HepG2 (cell line): ENCODE results near the gene SLC16A1. TPM values are rescaled to one million over a fixed set of nuclear protein-coding genes. Genes with fewer than 3 reads are reported as not detected.

Experiments
- ATAC-seq: fragments of 200-7000 bp; cut with Tn5 transposase; 3 replicates; pipeline ENCODE4 v1.9.1; 2020; ENCODE audit warnings: mild to moderate bottlenecking, moderate library complexity
- BruUV-seq: library from RNA; stranded (reverse); fragments of 400-500 nt; replicated peaks from 2 replicates; lab custom pipeline; 2021; lab: Mats Ljungman, UMichigan
- CTCF ChIA-PET: fragments of 300-600 bp; formaldehyde crosslinking; extraction: SDS; loops from one replicate; lab custom pipeline; 2021; ENCODE audit warnings: low total read pairs, inconsistent platforms, low intra/inter-chr PET ratio; lab: Yijun Ruan, JAX
- POLR2A ChIA-PET: fragments of 350-600 bp; sonication (Branson Sonifier 250); formaldehyde crosslinking; loops from one replicate; lab custom pipeline; 2020; ENCODE audit warnings: antibody characterized with exemption, inconsistent platforms; lab: Yijun Ruan, JAX
- DNase-seq: peaks from one replicate; pipeline ENCODE4 v3.0.0-alpha.2; 2015; ENCODE audit warnings: low spot score
- FAIRE-seq: peaks from 3 replicates; lab custom pipeline; 2011; peaks lifted over from hg19 to GRCh38; lab: Jason Lieb, UNC
- H2AFZ ChIP-seq: one replicate; pipeline ENCODE4 v1.6.1; 2011; ENCODE audit warnings: low read length, inconsistent platforms
- H3K27ac ChIP-seq: fragments of 300-600 bp; 3 replicates; pipeline ENCODE4 v1.8.0; 2011; ENCODE audit warnings: mixed run types, mild to moderate bottlenecking, mixed read lengths, low read length, inconsistent platforms; ENCODE audit not compliant: insufficient read depth; ENCODE audit errors: extremely low read length
- H3K27me3 ChIP-seq, 2 experiments: fragments of 200-600 bp in 1 of 2; 2 replicates in 1 of 2; 3 replicates in 1 of 2; pipeline versions ENCODE4 v1.6.0 to v1.8.0; 2011; ENCODE audit warnings: low read length in 2 of 2, mild to moderate bottlenecking in 2 of 2, moderate library complexity in 2 of 2, inconsistent platforms in 1 of 2; ENCODE audit not compliant: insufficient read depth in 2 of 2, control insufficient read depth in 1 of 2
- H3K36me3 ChIP-seq, 2 experiments: fragments of 200-600 bp in 1 of 2; replicated peaks in 1 of 2; 2 replicates in 1 of 2; 3 replicates in 1 of 2; pipeline versions ENCODE4 v1.5.1 to v1.8.0; 2011; ENCODE audit warnings: low read length in 2 of 2, inconsistent platforms in 1 of 2; ENCODE audit not compliant: insufficient read depth in 2 of 2, control insufficient read depth in 1 of 2
- H3K4me1 ChIP-seq: 2 replicates; pipeline ENCODE4 v1.5.1; 2012; ENCODE audit warnings: low read length, inconsistent platforms; ENCODE audit not compliant: insufficient read depth
- H3K4me2 ChIP-seq: 2 replicates; pipeline ENCODE4 v1.6.0; 2011; ENCODE audit warnings: low read depth, low read length, inconsistent platforms
- H3K4me3 ChIP-seq, 3 experiments: fragments of 200-600 bp in 1 of 3; sonication (generic), shearing (Covaris generic) in 1 of 3; replicated peaks in 1 of 3; 2 replicates each; pipeline ENCODE4 v1.5.1; 2011 to 2016; ENCODE audit warnings: low read length in 3 of 3, inconsistent platforms in 2 of 3, low read depth in 2 of 3, mild to moderate bottlenecking in 2 of 3, control low read depth in 1 of 3, mixed read lengths in 1 of 3; ENCODE audit not compliant: insufficient read depth in 1 of 3
- H3K79me2 ChIP-seq: one replicate; pipeline ENCODE4 v1.6.1; 2011; ENCODE audit warnings: low read length, inconsistent platforms; ENCODE audit not compliant: insufficient read depth
- H3K9ac ChIP-seq: 2 replicates; pipeline ENCODE4 v1.6.0; 2011; ENCODE audit warnings: mild to moderate bottlenecking, low read depth, low read length, inconsistent platforms; ENCODE audit not compliant: insufficient read depth
- H3K9me3 ChIP-seq: 2 replicates; pipeline ENCODE4 v1.5.1; 2012; ENCODE audit warnings: mild to moderate bottlenecking, low read length
- H4K20me1 ChIP-seq: 2 replicates; pipeline ENCODE4 v1.6.0; 2011; ENCODE audit warnings: inconsistent platforms, mild to moderate bottlenecking, low read length, moderate library complexity; ENCODE audit not compliant: insufficient read depth
- ASH2L ChIP-seq: fragments of 300-600, 200-600 bp; sonication (generic); IDR thresholded peaks from 2 replicates; pipeline ENCODE4 v1.7.0; 2017; ENCODE audit warnings: low read depth, mild to moderate bottlenecking, moderate library complexity, mixed read lengths, low read length; ENCODE audit not compliant: insufficient read length
- ATF7 ChIP-seq, 2 experiments: fragments of 450-650 bp in 1 of 2; sonication (generic) in 1 of 2; formaldehyde crosslinking in 1 of 2; IDR thresholded peaks; 2 replicates each; pipeline versions ENCODE4 v1.4.0 to v1.6.1; 2016 to 2020; ENCODE audit warnings: antibody characterized with exemption in 1 of 2, mild to moderate bottlenecking in 1 of 2, missing genetic modification reagents in 1 of 2
- FOSL2 ChIP-seq: sonication (generic); formaldehyde crosslinking; IDR thresholded peaks from 2 replicates; pipeline ENCODE4 v1.4.0; 2020; ENCODE audit warnings: missing genetic modification reagents
- FOXK1 ChIP-seq: sonication (generic); formaldehyde crosslinking; IDR thresholded peaks from 2 replicates; pipeline ENCODE4 v1.4.0; 2020; ENCODE audit warnings: low read depth, missing genetic modification reagents, borderline replicate concordance
- GABPA ChIP-seq, 2 experiments: IDR thresholded peaks; 2 replicates each; pipeline ENCODE4 v1.6.1; 2011 to 2016; ENCODE audit warnings: low read depth in 2 of 2, low read length in 1 of 2, missing biosample characterization in 1 of 2, missing genetic modification characterization in 1 of 2
- JARID2 ChIP-seq: sonication (generic); formaldehyde crosslinking; IDR thresholded peaks from 2 replicates; pipeline ENCODE4 v1.8.1; 2023; ENCODE audit warnings: missing genetic modification reagents, inconsistent platforms; ENCODE audit not compliant: insufficient replicate concordance
- NAIF1 ChIP-seq: sonication (generic); formaldehyde crosslinking; IDR thresholded peaks from 2 replicates; pipeline ENCODE4 v1.5.0; 2020; ENCODE audit warnings: mild to moderate bottlenecking, missing genetic modification reagents, borderline replicate concordance
- NPAS2 ChIP-seq: sonication (generic); formaldehyde crosslinking; IDR thresholded peaks from 2 replicates; pipeline ENCODE4 v1.8.0; 2022; ENCODE audit warnings: mild to moderate bottlenecking, missing genetic modification reagents, borderline replicate concordance
- PLRG1 ChIP-seq: fragments of 450-650 bp; conservative IDR thresholded peaks from 2 replicates; pipeline ENCODE4 v1.6.1; 2016
- SIX4 ChIP-seq: sonication (generic); formaldehyde crosslinking; IDR thresholded peaks from 2 replicates; pipeline ENCODE4 v1.4.0; 2020; ENCODE audit warnings: missing genetic modification reagents
- SMAD1 ChIP-seq: sonication (generic); formaldehyde crosslinking; IDR thresholded peaks from 2 replicates; pipeline ENCODE4 v1.4.0; 2020; ENCODE audit warnings: missing genetic modification reagents, low read depth, mild to moderate bottlenecking, borderline replicate concordance
- ZC3H4 ChIP-seq: sonication (generic); formaldehyde crosslinking; IDR thresholded peaks from 2 replicates; pipeline ENCODE4 v1.4.0; 2020; ENCODE audit warnings: missing genetic modification reagents, borderline replicate concordance
- WGBS: methylation state at CpG from one replicate; pipeline ENCODE4 v1.1.6; 2017; ENCODE audit warnings: low lambda C conversion rate; 5-methylcytosine and 5-hydroxymethylcytosine counted together
- in situ Hi-C: cut with HindIII; loops from 2 replicates; pipeline ENCODE4 v1.10.0; 2017; ENCODE audit warnings: low pct_unique_long_range_greater_than_20kb; ENCODE audit not compliant: extremely low pct_ligation_motif_present
- intact Hi-C: fragments of 100-400 bp; cut with micrococcal nuclease; formaldehyde crosslinking; loops from one replicate; pipeline ENCODE4 v1.10.0; 2022; ENCODE audit not compliant: unreplicated experiment
- polyA plus RNA-seq, 8 experiments: library from polyadenylated mRNA; depleted of rRNA in 3 of 8; stranded (reverse) in 7 of 8; unstranded in 1 of 8; fragments of >200 nt; fragmentation: Illumina TruSeq in 4 of 8; extraction: Trizol in 4 of 8; gene quantifications; 2 replicates each; pipeline versions ENCODE4 v1.2.1 to v1.2.3, GENCODE V29; 2011 to 2016; ENCODE audit warnings: low read depth in 4 of 8, missing spikeins in 1 of 8, mixed read lengths in 1 of 8; ENCODE audit not compliant: insufficient read depth in 1 of 8
- total RNA-seq, 5 experiments: library from RNA; depleted of rRNA; stranded (reverse); fragments of >200 nt; fragmentation: Illumina TruSeq; extraction: Trizol; gene quantifications; 2 replicates each; pipeline ENCODE4 v1.2.3, GENCODE V29; 2016; ENCODE audit warnings: low read depth in 1 of 5
- TF ChIP-seq, protein P1 (sequence below): sonication (generic); formaldehyde crosslinking; IDR thresholded peaks from 2 replicates; pipeline ENCODE4 v1.5.0; 2020; ENCODE audit warnings: missing genetic modification reagents, mild to moderate bottlenecking, borderline replicate concordance
- TF ChIP-seq, protein P2 (sequence below): sonication (generic); formaldehyde crosslinking; IDR thresholded peaks from 2 replicates; pipeline ENCODE4 v1.4.0; 2020; ENCODE audit warnings: missing genetic modification reagents
- TF ChIP-seq, protein P3 (sequence below): sonication (generic); formaldehyde crosslinking; IDR thresholded peaks from 2 replicates; pipeline ENCODE4 v1.4.0; 2020; ENCODE audit warnings: mild to moderate bottlenecking, missing genetic modification reagents
- TF ChIP-seq, protein P4 (sequence below): sonication (generic); formaldehyde crosslinking; IDR thresholded peaks from 2 replicates; pipeline ENCODE4 v1.5.0; 2020; ENCODE audit warnings: mild to moderate bottlenecking, missing genetic modification reagents

Gene SLC16A1
- total and polyA plus RNA-seq, 2 of the 13 experiments (the other 11 are each of a cell fraction or from before 2014, with no cell fraction given) = 106 to 142 TPM

DNA sequence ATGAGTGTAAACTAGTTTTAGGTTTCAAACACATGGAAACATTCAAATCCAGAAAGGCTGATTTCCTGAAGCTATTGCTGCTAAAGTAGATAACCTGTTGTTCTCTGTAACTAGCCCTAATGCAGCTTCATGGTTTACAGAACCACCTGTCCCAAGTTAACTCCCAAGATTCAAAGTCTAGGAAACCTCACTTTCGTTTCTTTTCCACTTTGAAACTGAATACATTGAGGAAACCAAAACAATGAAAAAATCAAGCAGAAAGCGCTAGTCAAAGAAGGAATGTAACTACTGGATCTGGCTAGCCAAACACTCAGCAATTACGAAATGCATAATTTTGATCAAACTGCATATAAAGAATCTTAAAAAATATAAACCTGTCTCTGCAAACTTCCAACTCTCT, 17.8 kb downstream of the SLC16A1 start:
- CTCF ChIA-PET = no interaction called here
- peaks cover 46% of the 10 kb centered on the region for H3K4me1 ChIP-seq
- peaks cover 93% of the 10 kb centered on the region for H3K79me2 ChIP-seq
- no peaks in the 10 kb centered on the region for H3K9me3 ChIP-seq
- no peak for ATAC-seq
- H4K20me1 ChIP-seq = peaks cover 28% of the 10 kb centered on the region
- H3K27me3 ChIP-seq = no peaks in the 10 kb centered on the region
- POLR2A ChIA-PET = interaction anchor here (1.3 to 2.0 kb wide), 2 partner anchors 15 to 18 kb away, joined by 3 to 7 read pairs; partner anchors contain the start of gene SLC16A1
- intact Hi-C loops (no loop called here), in situ Hi-C loops (no loop called here)
- 89% methylated on average over 3 of the region's 3 CpGs for WGBS
- H3K4me2 ChIP-seq = no peak overlapping the region
- H3K4me3 ChIP-seq = no peak overlapping the region
- no peak for FAIRE-seq
- no peak for DNase-seq
- BruUV-seq = no TSS peak
- peaks cover 0 to 10% of the 10 kb centered on the region in 2 experiments; a peak in 2 of 5 replicates for H3K36me3 ChIP-seq
- no peak overlapping the region for H2AFZ ChIP-seq
- no peak overlapping the region for H3K27ac ChIP-seq
- no peak overlapping the region for H3K9ac ChIP-seq
- TF ChIP-seq ASH2L (no peak), ZC3H4 (CRISPR knock-in tag) (no peak), FOXK1 (CRISPR knock-in tag) (no peak), FOSL2 (CRISPR knock-in tag) (no peak), JARID2 (CRISPR knock-in tag) (no peak), NAIF1 (CRISPR knock-in tag) (no peak), GABPA (IDR thresholded peaks at IDR 0.05; ENCODE audit: low read depth, low read length) (no peak), GABPA (CRISPR knock-in tag; IDR thresholded peaks at IDR 0.05; ENCODE audit: low read depth) (no peak), SIX4 (no peak), PLRG1 (no peak), SMAD1 (CRISPR knock-in tag) (no peak), ATF7 (IDR thresholded peaks at IDR 0.05) (no peak), ATF7 (CRISPR knock-in tag; IDR thresholded peaks at IDR 0.05) (no peak), NPAS2 (CRISPR knock-in tag) (no peak)
- TF ChIP-seq, protein P1, sequence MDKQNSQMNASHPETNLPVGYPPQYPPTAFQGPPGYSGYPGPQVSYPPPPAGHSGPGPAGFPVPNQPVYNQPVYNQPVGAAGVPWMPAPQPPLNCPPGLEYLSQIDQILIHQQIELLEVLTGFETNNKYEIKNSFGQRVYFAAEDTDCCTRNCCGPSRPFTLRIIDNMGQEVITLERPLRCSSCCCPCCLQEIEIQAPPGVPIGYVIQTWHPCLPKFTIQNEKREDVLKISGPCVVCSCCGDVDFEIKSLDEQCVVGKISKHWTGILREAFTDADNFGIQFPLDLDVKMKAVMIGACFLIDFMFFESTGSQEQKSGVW (CRISPR knock-in tag) = no peak
- TF ChIP-seq, protein P2, sequence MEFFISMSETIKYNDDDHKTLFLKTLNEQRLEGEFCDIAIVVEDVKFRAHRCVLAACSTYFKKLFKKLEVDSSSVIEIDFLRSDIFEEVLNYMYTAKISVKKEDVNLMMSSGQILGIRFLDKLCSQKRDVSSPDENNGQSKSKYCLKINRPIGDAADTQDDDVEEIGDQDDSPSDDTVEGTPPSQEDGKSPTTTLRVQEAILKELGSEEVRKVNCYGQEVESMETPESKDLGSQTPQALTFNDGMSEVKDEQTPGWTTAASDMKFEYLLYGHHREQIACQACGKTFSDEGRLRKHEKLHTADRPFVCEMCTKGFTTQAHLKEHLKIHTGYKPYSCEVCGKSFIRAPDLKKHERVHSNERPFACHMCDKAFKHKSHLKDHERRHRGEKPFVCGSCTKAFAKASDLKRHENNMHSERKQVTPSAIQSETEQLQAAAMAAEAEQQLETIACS (CRISPR knock-in tag) = no peak
- TF ChIP-seq, protein P3, sequence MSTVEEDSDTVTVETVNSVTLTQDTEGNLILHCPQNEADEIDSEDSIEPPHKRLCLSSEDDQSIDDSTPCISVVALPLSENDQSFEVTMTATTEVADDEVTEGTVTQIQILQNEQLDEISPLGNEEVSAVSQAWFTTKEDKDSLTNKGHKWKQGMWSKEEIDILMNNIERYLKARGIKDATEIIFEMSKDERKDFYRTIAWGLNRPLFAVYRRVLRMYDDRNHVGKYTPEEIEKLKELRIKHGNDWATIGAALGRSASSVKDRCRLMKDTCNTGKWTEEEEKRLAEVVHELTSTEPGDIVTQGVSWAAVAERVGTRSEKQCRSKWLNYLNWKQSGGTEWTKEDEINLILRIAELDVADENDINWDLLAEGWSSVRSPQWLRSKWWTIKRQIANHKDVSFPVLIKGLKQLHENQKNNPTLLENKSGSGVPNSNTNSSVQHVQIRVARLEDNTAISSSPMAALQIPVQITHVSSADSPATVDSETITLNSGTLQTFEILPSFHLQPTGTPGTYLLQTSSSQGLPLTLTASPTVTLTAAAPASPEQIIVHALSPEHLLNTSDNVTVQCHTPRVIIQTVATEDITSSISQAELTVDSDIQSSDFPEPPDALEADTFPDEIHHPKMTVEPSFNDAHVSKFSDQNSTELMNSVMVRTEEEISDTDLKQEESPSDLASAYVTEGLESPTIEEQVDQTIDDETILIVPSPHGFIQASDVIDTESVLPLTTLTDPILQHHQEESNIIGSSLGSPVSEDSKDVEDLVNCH = no peak
- TF ChIP-seq, protein P4, sequence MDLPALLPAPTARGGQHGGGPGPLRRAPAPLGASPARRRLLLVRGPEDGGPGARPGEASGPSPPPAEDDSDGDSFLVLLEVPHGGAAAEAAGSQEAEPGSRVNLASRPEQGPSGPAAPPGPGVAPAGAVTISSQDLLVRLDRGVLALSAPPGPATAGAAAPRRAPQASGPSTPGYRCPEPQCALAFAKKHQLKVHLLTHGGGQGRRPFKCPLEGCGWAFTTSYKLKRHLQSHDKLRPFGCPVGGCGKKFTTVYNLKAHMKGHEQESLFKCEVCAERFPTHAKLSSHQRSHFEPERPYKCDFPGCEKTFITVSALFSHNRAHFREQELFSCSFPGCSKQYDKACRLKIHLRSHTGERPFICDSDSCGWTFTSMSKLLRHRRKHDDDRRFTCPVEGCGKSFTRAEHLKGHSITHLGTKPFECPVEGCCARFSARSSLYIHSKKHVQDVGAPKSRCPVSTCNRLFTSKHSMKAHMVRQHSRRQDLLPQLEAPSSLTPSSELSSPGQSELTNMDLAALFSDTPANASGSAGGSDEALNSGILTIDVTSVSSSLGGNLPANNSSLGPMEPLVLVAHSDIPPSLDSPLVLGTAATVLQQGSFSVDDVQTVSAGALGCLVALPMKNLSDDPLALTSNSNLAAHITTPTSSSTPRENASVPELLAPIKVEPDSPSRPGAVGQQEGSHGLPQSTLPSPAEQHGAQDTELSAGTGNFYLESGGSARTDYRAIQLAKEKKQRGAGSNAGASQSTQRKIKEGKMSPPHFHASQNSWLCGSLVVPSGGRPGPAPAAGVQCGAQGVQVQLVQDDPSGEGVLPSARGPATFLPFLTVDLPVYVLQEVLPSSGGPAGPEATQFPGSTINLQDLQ = no peak
